C4-2B (cell line): ENCODE results near the gene BRD7.

Source experiments
- ZFX ChIP-seq: fragments of 450-650 bp; IDR thresholded peaks from 2 replicates; pipeline ENCODE4 v1.6.1; 2017
- TF ChIP-seq, protein P1 (sequence below): fragments of 450-650 bp; conservative IDR thresholded peaks from 2 replicates; pipeline ENCODE4 v1.5.1; 2017; ENCODE audit warnings: mild to moderate bottlenecking

- TF ChIP-seq, protein P1, sequence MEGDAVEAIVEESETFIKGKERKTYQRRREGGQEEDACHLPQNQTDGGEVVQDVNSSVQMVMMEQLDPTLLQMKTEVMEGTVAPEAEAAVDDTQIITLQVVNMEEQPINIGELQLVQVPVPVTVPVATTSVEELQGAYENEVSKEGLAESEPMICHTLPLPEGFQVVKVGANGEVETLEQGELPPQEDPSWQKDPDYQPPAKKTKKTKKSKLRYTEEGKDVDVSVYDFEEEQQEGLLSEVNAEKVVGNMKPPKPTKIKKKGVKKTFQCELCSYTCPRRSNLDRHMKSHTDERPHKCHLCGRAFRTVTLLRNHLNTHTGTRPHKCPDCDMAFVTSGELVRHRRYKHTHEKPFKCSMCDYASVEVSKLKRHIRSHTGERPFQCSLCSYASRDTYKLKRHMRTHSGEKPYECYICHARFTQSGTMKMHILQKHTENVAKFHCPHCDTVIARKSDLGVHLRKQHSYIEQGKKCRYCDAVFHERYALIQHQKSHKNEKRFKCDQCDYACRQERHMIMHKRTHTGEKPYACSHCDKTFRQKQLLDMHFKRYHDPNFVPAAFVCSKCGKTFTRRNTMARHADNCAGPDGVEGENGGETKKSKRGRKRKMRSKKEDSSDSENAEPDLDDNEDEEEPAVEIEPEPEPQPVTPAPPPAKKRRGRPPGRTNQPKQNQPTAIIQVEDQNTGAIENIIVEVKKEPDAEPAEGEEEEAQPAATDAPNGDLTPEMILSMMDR: no peak
- TF ChIP-seq ZFX: no peak
These were observed 14.7 kb downstream of the BRD7 start for GRCh38 chr16:50354082-50354481.
